ENCODE results near the gene MCTP1.

DNA sequence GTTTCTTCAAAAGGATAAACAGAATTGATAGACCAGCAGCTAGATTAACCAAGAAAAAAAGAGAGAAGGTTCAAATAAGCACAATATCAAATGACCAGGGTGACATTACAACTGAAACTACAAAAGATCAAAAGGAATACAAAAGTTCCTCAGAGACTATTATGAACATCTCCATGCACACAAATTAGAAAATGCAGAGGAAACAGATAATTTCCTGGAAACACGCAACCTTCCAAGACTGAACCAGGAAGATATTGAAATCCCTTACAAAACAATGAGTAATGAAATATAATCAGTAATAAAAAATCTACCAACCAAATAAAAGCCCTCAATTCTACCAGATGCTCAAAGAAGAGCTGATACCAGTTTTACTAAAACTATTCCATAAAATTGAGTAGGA is 252.1 kb downstream of the MCTP1 start:
- TF ChIP-seq, protein P1, sequence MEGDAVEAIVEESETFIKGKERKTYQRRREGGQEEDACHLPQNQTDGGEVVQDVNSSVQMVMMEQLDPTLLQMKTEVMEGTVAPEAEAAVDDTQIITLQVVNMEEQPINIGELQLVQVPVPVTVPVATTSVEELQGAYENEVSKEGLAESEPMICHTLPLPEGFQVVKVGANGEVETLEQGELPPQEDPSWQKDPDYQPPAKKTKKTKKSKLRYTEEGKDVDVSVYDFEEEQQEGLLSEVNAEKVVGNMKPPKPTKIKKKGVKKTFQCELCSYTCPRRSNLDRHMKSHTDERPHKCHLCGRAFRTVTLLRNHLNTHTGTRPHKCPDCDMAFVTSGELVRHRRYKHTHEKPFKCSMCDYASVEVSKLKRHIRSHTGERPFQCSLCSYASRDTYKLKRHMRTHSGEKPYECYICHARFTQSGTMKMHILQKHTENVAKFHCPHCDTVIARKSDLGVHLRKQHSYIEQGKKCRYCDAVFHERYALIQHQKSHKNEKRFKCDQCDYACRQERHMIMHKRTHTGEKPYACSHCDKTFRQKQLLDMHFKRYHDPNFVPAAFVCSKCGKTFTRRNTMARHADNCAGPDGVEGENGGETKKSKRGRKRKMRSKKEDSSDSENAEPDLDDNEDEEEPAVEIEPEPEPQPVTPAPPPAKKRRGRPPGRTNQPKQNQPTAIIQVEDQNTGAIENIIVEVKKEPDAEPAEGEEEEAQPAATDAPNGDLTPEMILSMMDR (conservative IDR thresholded peaks at IDR 0.05; ENCODE audit: low read length): no peak
- TF ChIP-seq EZH2phosphoT487 (IDR thresholded peaks at IDR 0.05; ENCODE audit: borderline replicate concordance, low read depth, low read length): no peak
